Measurements from ENCODE around the gene IFT81.

Gene IFT81

GRCh38 chr12:110228756-110229155 lies 104.6 kb downstream of the IFT81 start:
- DNase-seq: no peak
- in situ Hi-C loops (cut with HindIII; ENCODE audit: low pct_ligation_motif_present, low pct_unique_long_range_greater_than_20kb, low sequenced_read_pairs): no loop called here

- in situ Hi-C loops (cut with HindIII; ENCODE audit: low pct_ligation_motif_present, low pct_unique_long_range_greater_than_20kb, low sequenced_read_pairs): no loop called here
- DNase-seq: no peak
Measured at GRCh38 chr12:110229409-110229808, 105.3 kb downstream of the IFT81 start.

DNA sequence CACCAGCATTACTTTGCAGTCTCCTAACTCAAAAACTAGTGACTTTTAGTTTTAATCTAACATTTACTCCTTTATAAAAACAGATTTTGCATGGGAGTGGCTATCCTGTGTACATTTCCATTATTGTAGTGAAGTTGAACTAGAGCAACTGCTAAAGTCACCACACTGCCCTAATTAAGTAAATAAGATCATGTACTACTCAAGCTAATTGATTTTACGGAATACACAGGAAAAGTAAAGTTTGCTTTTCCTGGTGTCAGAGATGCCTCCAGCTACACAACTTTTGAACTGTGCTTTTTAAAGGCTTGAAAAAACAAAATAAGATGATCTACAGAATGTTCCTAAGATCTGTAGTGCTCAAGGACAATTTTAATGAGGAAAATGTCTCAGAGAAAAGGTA lies 106.5 kb downstream of the IFT81 start:
- in situ Hi-C loops (cut with HindIII; ENCODE audit: low pct_ligation_motif_present, low pct_unique_long_range_greater_than_20kb, low sequenced_read_pairs): no loop called here
- DNase-seq: no peak

DNA sequence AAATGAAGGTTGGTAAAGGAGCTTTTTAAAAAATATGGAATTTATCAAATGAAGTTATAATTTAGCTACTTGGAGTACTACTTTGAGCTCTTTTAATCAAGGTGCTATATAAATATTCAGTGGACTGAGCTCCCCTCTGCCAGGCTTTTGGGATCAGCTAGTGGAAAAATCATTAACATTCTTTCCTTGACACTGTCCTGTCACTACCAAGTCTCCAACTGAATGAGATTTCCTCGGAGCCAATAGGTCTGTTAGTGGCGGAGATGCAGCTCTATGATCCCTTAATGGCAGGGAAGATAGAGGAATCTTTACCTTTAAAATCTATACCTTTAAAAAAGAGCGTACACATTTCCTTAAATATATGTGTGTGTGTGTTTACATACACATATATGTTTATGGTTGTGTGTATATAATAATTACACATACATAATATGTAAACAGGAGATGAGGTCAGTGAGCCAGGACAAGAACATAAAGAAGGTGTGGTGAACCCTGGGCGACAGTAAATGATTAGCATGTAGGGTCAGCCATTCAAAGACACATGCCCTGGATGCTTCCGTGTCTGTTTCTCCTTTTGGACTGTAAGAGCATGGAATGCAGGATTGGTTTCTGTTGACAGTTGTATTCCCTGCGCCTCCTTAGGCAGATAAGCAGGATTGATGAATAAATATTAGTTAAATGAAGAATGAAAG lies 109.2 kb downstream of the IFT81 start:
- no peak for DNase-seq
- in situ Hi-C loops (cut with HindIII; ENCODE audit: low pct_ligation_motif_present, low pct_unique_long_range_greater_than_20kb, low sequenced_read_pairs): no loop called here

GRCh38 chr12:110234331-110234751 lies 110.2 kb downstream of the IFT81 start:
- in situ Hi-C loops (cut with HindIII; ENCODE audit: low pct_ligation_motif_present, low pct_unique_long_range_greater_than_20kb, low sequenced_read_pairs): no loop called here
- no peak for DNase-seq

GRCh38 chr12:110234755-110235154 lies 110.6 kb downstream of the IFT81 start:
- in situ Hi-C loops (cut with HindIII; ENCODE audit: low pct_ligation_motif_present, low pct_unique_long_range_greater_than_20kb, low sequenced_read_pairs): no loop called here
- no peak for DNase-seq

DNA sequence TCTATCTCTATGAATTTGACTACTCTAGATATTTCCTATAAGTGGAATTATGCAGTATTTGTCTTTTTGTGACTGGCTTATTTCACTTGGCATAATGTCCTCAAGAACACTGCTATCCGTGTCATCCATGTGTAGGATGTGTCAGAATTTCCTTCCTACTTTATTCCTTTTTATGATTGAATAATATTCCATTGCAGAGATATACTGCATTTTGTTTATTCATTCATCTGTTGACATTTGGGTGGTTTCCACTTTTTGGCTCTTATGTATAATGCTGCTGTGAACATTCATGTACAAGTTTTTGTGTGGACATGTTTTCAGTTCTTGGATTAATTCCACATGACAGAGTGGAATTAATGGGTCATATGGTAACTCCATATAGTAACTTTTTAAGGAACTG lies 111.2 kb downstream of the IFT81 start:
- in situ Hi-C loops (cut with HindIII; ENCODE audit: low pct_ligation_motif_present, low pct_unique_long_range_greater_than_20kb, low sequenced_read_pairs): no loop called here
- DNase-seq: no peak

GRCh38 chr12:110243227-110243626 lies 119.1 kb downstream of the IFT81 start:
- in situ Hi-C loops (cut with HindIII; ENCODE audit: low pct_ligation_motif_present, low pct_unique_long_range_greater_than_20kb, low sequenced_read_pairs): no loop called here
- no peak for DNase-seq

DNA sequence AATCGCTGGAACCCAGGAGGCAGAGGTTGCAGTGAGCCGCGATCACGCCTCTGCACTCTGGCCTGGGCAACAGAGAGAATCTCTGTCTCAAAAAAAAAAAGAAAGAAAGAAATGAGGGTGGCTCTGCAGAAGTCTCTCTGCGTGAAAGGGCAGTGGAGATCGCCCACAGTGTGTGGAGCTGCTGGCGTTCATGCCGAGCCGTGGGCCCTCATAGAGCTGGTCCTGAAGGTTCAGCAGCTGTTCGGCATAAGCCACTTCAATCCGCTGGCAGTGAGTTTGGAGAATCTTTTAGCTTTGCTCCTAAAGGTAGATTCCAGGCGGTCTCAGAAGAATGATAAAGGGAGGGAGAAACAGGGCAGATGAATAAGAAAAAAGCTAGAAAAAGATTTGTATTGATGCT lies 120.2 kb downstream of the IFT81 start:
- no peak for DNase-seq
- in situ Hi-C loops (cut with HindIII; ENCODE audit: low pct_ligation_motif_present, low pct_unique_long_range_greater_than_20kb, low sequenced_read_pairs): no loop called here

GRCh38 chr12:110244829-110245228 lies 120.7 kb downstream of the IFT81 start:
- in situ Hi-C loops (cut with HindIII; ENCODE audit: low pct_ligation_motif_present, low pct_unique_long_range_greater_than_20kb, low sequenced_read_pairs): no loop called here

DNA sequence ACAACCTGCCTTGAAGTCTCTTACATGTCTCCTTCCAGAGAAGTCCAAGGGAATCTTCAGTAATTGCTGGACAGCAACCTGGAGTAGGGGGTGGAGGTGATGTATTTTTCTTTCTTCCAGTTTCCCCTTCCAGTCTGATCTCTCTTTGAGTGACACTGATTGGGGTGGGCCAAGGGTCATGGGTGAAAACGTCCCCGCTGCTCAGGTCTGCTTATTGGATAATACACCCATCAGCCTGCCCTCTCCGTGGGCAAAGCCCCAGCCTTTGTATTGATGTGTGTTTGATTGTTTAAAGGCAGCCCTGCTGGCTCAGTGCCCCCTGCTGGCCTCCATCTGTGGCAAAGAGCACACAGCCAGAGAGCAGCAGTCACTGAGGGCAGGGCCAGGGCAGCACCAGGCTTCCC lies 121.2 kb downstream of the IFT81 start:
- DNase-seq: no peak
- in situ Hi-C loops (cut with HindIII; ENCODE audit: low pct_ligation_motif_present, low pct_unique_long_range_greater_than_20kb, low sequenced_read_pairs): no loop called here

More at GRCh38 chr12:110244829-110245228, 120.7 kb downstream of the IFT81 start:
- no peak for DNase-seq

DNA sequence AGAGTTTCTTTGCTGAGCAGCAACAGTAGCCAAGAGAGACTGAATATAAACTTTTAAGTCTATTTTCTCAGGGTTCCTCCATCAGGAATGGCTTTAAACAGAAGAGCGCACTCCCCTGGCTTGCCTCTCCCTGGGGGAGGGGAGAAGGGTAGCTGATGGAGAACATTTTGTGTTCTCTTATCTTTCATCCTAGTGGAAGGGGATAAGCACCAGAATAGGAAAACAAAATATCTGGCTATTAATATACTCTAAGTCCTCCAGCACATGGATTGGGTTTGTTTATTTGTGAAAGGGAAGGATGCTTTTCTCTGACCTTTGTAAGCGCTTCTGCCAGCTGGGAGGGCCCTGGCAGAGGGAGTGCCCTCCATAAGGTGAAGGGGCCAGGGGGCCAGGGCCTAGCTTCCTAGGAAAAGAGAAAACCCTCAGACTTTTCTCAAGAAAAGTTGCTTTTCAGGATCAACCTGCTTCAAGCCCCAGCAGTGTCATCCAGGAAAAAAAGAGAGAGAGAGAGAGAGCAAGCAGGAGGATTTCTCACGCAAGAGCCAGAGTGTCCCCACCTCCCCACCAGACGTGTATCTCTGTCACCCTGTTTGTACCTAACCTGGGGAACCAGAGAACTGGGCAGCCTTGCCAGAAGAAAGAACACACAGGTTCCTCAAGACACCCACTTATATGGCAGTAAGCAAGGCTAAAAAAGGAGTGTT lies 122.6 kb downstream of the IFT81 start:
- no peak for DNase-seq
- in situ Hi-C loops (cut with HindIII; ENCODE audit: low pct_ligation_motif_present, low pct_unique_long_range_greater_than_20kb, low sequenced_read_pairs): no loop called here

GRCh38 chr12:110247340-110248095 lies 123.4 kb downstream of the IFT81 start:
- in situ Hi-C loops (cut with HindIII; ENCODE audit: low pct_ligation_motif_present, low pct_unique_long_range_greater_than_20kb, low sequenced_read_pairs): no loop called here
- DNase-seq: peak; percentile 88

DNA sequence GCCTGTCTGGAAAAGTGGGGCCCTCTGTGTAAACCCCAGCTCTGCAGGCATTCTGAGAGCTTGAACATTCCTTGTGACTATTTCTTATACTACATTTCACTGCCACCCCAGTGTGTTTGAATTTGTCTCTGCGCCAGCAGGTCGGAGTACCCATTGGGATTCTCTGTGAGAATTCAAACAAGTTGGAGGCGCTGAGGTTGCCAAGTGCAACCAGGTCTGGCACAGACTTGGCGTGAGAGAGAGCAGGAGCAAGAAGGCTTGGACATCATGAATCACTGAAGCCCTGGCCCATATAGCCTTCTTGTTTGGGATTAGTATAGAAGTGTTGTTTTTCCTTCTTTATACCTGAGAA lies 123.9 kb downstream of the IFT81 start:
- in situ Hi-C loops (cut with HindIII; ENCODE audit: low pct_ligation_motif_present, low pct_unique_long_range_greater_than_20kb, low sequenced_read_pairs): no loop called here
- peak; percentile 61 for DNase-seq

DNA sequence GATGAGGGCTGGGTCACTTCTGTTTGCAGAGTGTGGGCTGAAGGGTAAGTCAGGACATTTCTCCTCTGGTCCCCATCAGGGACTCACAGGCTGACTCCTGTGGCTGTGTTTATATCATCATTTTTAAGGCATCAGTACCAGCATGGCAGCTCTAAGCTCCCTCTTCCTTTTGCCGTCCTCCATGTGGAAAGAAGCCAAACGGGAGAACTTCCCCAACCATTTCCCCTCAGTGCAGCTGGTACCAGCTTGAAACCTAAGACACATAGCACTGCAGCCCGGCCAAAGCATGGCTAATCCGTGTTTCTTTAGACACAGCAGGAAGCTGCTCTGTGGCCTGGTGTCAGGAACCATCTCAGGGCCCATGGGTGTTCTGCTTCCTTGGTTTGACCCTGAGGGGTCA lies 124.9 kb downstream of the IFT81 start:
- in situ Hi-C loops (cut with HindIII; ENCODE audit: low pct_ligation_motif_present, low pct_unique_long_range_greater_than_20kb, low sequenced_read_pairs): no loop called here
- DNase-seq: peak; percentile 30

DNA sequence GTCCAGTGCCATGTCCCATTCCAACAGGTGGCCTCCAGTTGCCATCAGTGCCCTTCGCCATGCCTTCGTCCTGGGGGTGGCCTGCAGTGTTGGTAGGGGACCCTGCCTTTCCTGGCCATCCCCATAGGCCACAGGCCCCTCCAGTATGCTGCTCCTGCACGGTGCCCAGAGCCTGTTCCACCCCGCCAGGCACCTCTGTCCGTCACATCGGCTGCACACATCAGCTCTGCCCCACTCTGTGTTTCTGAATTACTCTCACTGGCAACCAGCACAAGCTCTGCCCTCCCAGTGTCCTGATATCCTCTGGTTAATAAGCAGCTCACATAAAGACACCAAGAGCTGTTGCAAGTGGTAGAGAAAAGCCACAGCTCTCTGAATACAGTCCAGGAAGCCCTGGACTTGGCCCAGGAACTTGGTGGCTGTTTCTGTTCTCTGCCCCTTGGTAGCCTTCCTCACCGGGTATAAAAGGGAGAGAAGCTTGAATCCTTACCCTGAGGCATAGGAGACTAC lies 125.6 kb downstream of the IFT81 start:
- DNase-seq: peak; percentile 98
- in situ Hi-C loops (cut with HindIII; ENCODE audit: low pct_ligation_motif_present, low pct_unique_long_range_greater_than_20kb, low sequenced_read_pairs): no loop called here

GRCh38 chr12:110251381-110251780 lies 127.2 kb downstream of the IFT81 start:
- in situ Hi-C loops (cut with HindIII; ENCODE audit: low pct_ligation_motif_present, low pct_unique_long_range_greater_than_20kb, low sequenced_read_pairs): no loop called here
- DNase-seq: no peak

GRCh38 chr12:110252716-110253115 lies 128.6 kb downstream of the IFT81 start:
- no peak for DNase-seq
- in situ Hi-C loops (cut with HindIII; ENCODE audit: low pct_ligation_motif_present, low pct_unique_long_range_greater_than_20kb, low sequenced_read_pairs): no loop called here

GRCh38 chr12:110253176-110253575 lies 129.0 kb downstream of the IFT81 start:
- in situ Hi-C loops (cut with HindIII; ENCODE audit: low pct_ligation_motif_present, low pct_unique_long_range_greater_than_20kb, low sequenced_read_pairs): no loop called here
- no peak for DNase-seq
